NCI-H2171 (cell line): Measurements from ENCODE around the gene FAM135A.
"Not testable (repeated sequence)": the region's sequence is repeated elsewhere in the genome, so short reads cannot be mapped to it uniquely, and the experiment has no call there.

Experiments
- DNase-seq: peaks from one replicate; lab custom pipeline; 2025; lab: John Stamatoyannopoulos, UW

FAM135A gene

DNA sequence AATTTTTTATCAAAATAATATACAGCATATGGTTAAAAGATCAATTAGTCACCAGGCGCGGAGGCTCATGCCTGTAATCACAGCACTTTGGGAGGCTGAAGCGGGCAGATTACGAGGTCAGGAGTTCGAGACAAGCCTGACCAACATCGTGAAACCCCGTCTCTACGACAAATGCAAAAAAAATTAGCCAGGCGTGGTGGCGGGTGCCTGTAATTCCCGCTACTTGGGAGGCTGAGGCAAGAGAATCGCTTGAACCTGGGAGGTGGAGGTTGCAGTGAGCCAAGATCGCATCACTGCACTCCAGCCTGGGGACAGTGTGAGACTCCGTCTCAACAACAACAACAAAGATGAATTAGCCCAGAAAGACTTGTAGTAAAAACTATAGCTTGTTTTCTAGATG, 46.4 kb downstream of the FAM135A start:
- not testable (repeated sequence) for DNase-seq

GRCh38 chr6:70470016-70470415, 56.7 kb downstream of the FAM135A start:
- no peak for DNase-seq

DNA sequence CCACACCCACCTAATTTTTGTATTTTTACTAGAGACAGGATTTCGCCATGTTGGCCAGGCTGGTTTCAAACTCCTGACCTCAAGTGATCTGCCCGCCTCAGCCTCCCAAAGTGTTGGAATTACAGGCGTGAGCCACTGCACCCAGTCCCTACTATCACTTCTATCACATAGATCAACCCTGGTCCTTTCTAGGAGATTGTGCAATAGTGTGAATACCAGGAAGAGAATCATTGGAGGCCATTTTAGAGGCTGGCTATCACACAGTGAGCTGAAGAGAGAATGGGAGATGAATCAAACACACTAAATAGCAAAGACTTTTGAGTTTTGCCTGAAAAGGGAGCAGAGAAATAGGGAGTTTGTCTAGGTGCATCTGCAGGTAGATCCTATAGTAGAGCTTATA, 57.2 kb downstream of the FAM135A start:
- not testable (repeated sequence) for DNase-seq

- DNase-seq, result no peak
Measured at GRCh38 chr6:70474751-70475150, 61.4 kb downstream of the FAM135A start.

DNA sequence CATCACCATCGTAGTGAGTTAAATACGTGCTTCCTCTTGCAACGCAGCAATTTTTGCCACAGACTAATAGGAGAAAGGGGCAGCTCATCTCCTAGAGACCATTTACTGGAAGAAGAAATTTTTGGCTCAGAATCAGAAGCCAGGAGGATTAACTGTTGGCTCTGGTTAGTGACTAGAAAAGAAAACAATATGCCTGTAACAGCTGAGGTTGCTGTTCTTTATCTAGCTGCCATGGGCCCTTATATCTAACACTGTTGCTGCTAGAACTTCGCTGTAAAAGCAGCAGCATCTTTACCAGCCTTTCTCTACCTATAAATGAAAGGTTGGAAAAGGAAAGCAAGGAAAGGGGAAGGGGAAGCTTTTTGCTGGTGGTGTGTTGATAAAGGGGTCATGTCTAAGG, 65.9 kb downstream of the FAM135A start:
- no peak for DNase-seq

- not testable (repeated sequence) for DNase-seq
Measured at GRCh38 chr6:70486638-70487037, 73.3 kb downstream of the FAM135A start.

DNA sequence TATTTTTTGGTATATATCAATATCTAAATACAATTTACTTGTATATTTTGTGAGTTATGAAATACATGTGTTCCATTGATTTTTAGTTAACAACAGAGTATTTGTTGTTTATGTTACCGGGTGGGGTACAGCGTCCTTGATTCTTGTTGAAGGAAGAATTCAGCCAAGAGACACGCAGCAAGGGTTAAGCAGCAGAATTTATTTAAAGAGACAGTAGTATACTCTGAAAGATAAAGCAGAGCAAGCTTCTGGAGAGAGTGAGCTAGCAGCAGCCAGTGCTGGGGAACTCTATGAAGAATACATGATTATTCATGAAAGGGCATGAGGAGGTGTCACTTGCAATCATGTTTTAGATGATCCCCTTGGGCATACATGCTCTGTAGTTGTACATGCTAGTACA, 76.1 kb downstream of the FAM135A start:
- no peak for DNase-seq

GRCh38 chr6:70494833-70495232, 81.5 kb downstream of the FAM135A start:
- no peak for DNase-seq

DNA sequence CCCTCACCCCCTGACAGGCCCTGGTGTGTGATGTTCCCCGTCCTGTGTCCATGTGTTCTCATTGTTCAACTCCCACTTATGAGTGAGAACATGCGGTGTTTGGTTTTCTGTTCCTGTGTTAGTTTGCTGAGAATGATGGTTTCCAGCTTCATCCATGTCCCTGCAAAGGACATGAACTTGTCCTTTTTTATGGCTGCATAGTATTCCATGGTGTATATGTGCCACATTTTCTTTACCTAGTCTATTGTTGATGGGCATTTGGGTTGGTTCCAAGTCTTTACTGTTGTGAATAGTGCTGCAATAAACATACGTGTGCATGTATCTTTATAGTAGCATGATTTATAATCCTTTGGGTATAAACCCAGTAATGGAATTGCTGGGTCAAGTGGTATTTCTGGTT, 82.5 kb downstream of the FAM135A start:
- DNase-seq, result not testable (repeated sequence)

GRCh38 chr6:70502484-70502883, 89.2 kb downstream of the FAM135A start:
- DNase-seq, result no peak

GRCh38 chr6:70503813-70504465, 90.6 kb downstream of the FAM135A start:
- no peak for DNase-seq

DNA sequence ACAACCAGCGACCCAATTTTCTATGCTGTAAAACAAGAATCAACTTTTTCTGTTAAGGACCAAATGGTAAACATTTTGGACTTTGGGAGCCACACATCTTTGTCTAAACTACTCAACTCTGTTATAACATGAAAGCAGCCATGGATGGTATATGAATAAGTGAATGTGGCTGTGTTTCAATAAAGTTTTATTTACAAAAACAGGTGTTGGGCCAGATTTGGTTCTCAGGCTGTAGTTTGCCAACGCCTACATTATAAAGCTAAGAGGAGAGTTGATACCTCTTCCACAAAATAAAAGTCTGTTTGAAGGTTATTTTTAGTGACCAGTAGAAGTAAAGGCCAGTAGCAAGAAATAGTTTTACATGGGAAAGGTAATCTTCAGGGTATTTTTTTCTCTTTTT, 93.0 kb downstream of the FAM135A start:
- DNase-seq, result no peak

- no peak for DNase-seq
Measured at GRCh38 chr6:70507161-70507560, 93.9 kb downstream of the FAM135A start.

DNA sequence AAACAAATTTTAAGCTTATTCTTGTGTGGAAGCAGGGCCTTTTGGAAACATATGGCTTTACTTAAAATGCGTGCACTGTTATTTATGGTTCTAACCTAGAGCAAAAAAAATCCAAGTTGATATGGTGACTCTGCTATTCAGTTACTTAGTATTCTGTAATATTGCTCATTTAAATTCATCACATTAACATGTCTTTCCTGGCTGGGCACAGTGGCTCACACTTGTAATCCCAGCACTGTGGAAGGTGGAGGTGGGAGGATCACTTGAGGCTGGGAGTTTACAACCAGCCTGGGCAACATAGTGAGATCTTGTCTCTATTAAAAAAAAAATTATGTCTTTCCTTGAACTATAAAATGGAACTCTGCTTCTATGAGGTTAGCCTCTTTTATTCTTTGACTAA, 95.6 kb downstream of the FAM135A start:
- DNase-seq, result no peak

DNA sequence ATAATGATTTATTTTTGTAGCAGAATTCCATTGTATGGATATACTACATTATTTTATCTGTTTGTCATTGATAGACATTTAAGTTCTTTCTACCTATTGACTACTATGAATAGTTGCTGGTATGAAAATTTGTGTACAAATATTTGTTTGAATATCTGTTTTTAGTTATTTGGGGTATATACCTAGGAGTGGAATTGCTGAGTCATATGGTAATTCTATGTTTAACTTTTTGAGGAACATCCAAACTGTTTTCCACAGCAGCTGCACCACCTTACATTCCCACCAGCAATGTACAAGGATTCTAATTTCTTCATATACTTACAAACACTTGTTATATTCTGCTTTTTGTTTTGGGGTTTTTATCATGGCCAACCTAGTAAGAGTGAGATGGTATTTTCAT, 97.3 kb downstream of the FAM135A start:
- DNase-seq, result no peak

- no peak for DNase-seq
Measured at GRCh38 chr6:70518723-70519122, 105.4 kb downstream of the FAM135A start.

- peak; percentile 1 for DNase-seq
Measured at GRCh38 chr6:70520575-70520974, 107.3 kb downstream of the FAM135A start.

GRCh38 chr6:70524721-70525286, 111.5 kb downstream of the FAM135A start:
- no peak for DNase-seq

DNA sequence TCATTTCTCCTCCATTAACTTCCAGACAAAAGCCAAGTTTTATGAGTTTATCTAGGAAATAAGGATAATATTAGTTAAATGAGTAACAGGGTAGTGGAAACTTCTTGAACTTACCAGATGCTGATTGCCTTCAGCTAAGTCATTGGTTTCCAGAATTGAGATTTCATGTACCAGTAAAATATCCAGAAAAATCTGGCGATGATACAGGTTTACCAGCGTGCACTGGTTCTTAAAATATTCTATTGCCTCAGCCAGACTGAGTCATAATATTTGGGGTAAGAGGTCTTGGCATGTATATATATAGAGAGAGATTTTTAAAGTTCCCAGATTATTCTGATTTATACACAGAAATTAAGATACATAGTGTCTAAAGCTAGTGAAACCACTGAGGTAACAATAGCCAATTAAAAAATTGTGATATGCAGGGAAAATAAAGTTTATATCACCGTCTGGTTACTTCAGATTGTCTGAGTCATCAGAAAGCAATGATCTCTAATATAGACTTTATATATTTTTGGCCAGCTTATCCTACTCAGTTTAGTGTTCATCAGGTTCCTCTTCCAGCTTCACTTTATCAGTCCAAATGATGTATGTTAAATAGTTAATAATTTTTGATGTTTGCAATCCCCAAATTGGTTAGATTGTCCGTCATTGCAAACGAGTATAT, 113.9 kb downstream of the FAM135A start:
- no peak for DNase-seq

DNA sequence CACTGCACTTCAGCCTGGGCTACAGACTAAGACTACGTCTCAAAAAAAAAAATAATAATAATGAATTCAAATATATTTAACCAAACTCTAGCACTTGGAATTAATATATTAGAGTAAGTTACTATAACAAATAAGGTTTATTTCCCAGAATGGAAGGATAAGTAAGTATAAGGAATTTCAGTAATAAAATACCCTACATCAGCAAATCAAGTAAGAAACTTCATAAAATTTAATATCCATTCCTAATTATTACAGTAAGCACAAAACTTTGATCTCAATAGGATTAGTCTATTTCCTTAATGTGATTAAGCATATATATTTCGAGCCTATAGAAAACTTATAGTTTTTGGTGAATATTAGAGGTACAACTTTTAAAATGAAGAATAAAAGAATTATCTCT, 116.7 kb downstream of the FAM135A start:
- no peak for DNase-seq

DNA sequence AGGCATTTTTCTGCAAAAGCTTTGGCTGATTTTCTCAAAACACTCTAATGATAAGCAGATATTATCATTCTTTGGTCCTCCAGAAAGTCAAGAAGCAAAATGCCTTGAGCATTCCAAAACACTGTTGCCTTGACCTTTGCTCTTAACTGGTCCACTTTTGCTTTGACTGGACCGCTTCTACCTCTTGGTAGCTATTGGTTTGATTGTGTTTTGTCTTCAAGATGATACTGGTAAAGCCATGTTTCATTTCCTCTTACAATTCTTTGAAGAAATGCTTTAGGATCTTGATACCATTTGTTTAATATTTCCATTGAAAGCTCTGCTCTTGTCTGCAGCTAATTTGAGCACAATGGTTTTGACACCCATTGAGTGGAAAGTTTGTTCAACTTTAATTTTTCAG, 117.8 kb downstream of the FAM135A start:
- DNase-seq, result no peak

GRCh38 chr6:70537266-70537665, 124.0 kb downstream of the FAM135A start:
- no peak for DNase-seq

GRCh38 chr6:70538376-70538775, 125.1 kb downstream of the FAM135A start:
- no peak for DNase-seq

DNA sequence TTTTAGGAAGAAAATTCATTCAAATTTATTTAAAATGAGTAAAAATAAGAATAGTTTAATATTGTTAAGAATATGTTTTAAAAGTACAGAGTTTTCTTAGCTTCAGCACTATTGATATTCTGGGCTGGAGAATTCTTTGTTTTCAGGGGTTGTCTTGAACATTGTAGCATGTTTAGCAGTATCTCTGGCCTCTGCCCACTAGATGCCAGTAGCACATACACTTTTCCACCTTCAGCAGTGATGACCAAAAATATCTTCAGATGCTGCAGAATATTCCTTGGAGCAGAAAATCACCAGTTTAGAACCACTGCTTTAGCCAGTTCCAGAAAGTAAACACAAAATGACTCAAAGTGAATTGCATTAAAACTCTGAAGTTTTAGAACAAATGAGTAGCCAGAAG, 134.0 kb downstream of the FAM135A start:
- no peak for DNase-seq
